Myocyte (in vitro differentiated cells): Measurements from ENCODE around the gene TPM2. TPM values are rescaled to one million over a fixed set of nuclear protein-coding genes. Genes with fewer than 3 reads are reported as not detected.

Experiments
- DNase-seq: peaks from one replicate; pipeline ENCODE4 v3.0.0-alpha.2; 2012; ENCODE audit warnings: low read depth
- total RNA-seq: library from RNA; depleted of rRNA; stranded (reverse); fragments of >200 nt; gene quantifications from 2 replicates; pipeline ENCODE4 v1.2.3, GENCODE V29; 2014

Gene TPM2
- total RNA-seq, 1 donor from 2014 or later = 13,583 TPM

GRCh38 chr9:35718721-35719511, 29.2 kb upstream of the TPM2 start:
- DNase-seq = no peak

- peak; percentile 56 for DNase-seq
Observed at GRCh38 chr9:35717132-35717870, 27.6 kb upstream of the TPM2 start.

DNA sequence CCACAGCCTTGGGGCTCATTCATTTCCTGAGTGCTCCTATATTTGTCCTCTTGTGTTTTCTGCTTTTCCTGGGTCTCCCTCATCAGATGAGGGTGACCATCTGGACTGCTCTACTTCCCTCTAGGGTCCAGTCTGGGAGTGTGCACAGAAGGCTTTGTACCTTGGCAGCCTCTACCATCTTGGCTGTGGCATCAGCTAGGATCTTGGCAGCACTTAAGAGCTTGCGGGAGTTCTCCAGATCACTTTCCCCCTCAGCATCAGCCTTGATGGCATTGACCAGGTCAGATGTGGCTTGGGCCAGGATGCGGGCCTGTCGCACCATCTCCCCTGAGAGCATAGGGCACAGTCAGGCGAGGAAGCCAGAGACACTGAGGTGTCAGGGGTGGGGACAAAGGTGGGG, 26.5 kb upstream of the TPM2 start:
- no peak for DNase-seq

DNA sequence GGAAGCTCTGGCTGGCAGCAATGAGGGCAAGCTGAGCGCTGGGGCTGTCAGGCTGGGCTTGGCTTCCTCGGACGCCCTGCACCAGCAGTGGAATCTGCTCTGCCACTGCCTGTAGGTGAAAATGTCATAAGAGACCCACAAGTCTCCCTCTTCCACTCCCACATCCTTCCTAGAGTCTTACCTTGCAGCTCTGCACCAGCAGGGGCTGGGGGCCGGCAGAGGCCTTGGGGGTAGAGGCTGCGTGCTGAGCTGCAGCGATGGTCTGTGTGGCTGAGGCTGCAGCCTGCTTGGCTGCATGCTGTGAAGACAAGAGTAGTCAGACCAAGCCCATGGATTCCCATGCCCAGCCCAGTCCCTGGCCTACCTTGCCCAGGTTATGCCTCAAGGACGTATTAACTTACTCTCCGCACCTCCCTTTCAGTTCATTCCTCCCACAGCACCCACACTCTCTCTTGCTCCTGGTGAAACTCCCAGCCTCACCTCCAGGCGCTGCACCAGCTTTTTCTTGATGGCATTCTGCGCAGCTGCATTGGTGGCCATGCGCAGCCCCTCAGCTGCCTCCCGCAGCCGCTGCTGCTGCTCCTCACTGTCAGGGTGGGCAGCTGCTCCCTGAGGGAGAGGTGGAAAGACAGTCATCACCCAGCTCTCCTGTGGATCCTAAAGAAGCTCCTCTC, 25.0 kb upstream of the TPM2 start:
- DNase-seq = no peak

- no peak for DNase-seq
Observed at GRCh38 chr9:35714123-35714522, 24.4 kb upstream of the TPM2 start.

DNA sequence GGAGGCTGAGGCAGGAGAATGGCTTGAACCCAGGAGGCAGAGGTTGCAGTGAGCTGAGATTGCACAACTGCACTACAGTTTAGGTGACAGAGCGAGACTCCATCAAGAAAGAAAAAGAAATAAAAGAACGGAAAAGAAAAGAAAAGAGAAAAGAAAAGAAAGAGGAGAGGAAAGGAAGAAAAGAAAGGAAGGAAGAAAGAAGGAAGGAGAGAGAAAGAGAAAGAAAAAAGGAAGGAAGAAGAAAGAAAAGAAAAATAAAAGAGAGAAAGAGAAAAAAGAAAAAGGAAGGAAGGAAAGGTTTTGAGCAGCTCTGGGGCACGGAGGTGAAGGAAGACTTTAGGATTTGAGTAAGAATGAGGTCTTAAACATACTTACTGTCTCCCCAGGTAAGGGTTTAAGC, 23.9 kb upstream of the TPM2 start:
- no peak for DNase-seq

- no peak for DNase-seq
Observed at GRCh38 chr9:35712762-35713400, 23.2 kb upstream of the TPM2 start.

DNA sequence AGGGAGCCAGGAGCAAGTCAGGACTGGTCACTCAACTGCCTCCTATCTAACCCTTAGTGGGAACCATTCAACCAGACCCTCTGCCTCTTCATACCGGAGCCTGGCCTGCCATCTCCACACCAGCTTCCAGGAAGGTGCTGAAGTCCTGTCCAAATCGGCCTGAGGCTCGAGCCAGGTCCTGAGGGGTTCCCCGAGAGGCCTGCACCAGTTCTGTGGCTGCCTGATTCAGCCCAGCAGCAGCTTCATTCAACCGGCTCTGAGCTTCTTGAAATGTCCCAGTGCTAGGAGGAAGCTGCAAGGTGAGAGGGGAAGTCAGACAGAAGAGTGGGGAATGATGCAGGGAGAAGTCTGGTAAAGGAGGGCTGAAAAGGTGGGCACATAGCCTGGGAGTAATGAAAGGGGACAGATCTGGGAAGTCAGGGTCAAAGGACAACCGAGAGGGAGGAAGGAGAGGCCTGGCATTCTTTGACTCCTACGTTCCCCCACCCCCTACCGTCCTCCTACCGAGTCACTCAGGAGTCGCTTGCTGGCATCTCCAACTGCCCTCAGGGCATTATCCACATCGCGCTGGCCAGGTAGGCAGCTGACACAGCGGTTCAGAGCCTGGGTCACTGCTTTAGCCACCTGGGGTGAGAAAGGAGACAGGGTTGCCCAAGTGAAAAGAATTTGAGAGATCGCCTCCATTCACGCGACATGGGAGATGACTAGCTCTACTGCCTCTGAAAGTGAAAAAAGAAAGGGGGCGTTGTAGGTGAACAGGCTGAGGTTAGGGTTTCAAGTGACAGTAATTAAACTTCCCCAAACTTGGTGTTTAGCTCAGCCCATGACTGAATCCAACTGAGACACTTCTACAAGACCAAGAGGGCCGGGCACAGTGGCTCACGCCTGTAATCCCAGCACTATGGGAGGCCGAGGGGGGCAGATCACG, 22.0 kb upstream of the TPM2 start:
- DNase-seq = no peak

- no peak for DNase-seq
Observed at GRCh38 chr9:35710818-35711500, 21.2 kb upstream of the TPM2 start.

GRCh38 chr9:35708146-35708545, 18.4 kb upstream of the TPM2 start:
- no peak for DNase-seq

GRCh38 chr9:35706951-35707350, 17.2 kb upstream of the TPM2 start:
- DNase-seq = no peak

- DNase-seq = no peak
Observed at GRCh38 chr9:35705836-35706430, 16.2 kb upstream of the TPM2 start.

DNA sequence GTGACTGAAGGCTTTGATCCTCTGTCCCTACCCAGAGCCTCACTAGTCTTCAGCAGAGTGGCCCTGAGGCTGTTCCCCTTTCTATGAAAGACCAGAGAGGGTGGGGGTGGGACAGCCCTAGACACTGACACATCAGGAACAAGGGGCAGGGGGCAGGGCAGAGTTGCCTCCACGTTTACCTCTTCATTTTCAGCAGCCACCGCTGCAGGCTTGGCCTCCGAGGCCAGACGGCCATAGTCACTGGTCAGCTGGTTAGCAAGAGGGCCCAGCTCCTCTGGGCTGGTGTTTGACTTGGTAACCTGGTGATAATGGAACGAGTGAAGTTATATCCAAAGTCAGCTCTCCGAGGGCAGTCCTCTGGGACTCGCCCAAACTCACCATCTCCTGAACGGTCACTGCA, 15.6 kb upstream of the TPM2 start:
- DNase-seq = no peak

GRCh38 chr9:35703906-35704672, 14.4 kb upstream of the TPM2 start:
- no peak for DNase-seq

- DNase-seq = no peak
Observed at GRCh38 chr9:35702696-35703095, 13.0 kb upstream of the TPM2 start.

DNA sequence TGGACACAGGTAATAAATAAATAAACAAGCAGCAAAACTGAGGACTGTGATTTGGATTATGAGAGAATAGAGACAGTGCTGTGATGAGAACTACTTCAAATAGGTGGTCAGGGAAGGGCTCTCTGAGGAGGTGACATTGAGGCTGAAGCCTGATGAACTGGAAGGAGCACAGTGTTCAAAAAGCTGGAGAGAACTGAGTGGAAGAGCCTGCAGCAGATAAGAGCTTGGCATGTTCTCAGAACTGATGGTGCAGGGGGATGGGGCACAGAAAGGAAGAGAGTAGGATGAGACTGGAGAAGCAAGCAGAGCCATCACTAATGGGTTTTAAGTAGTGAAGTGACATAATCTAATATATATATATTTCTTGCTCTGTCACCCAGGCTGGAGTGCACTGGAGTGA, 11.2 kb upstream of the TPM2 start:
- DNase-seq = no peak

- no peak for DNase-seq
Observed at GRCh38 chr9:35700031-35700430, 10.3 kb upstream of the TPM2 start.

DNA sequence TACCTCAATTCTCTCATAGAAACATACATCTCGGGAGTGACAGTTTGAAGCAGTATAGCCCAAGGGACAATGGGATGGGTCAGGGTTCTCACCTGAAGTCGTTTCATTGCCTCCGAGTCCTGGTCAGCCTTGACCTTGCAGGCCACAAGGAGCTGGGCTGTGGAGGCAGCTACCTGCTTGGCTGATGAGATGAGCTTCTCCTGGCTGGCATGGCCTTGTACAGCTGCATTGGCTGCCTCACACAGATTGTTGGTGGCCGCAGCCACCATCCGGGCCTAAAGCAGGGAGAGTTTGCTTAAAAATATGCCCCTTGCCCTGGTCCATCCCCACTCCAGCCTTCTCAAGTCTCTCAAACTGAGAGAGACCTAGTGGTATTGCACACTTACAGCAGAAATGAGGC, 8.5 kb upstream of the TPM2 start:
- no peak for DNase-seq

DNA sequence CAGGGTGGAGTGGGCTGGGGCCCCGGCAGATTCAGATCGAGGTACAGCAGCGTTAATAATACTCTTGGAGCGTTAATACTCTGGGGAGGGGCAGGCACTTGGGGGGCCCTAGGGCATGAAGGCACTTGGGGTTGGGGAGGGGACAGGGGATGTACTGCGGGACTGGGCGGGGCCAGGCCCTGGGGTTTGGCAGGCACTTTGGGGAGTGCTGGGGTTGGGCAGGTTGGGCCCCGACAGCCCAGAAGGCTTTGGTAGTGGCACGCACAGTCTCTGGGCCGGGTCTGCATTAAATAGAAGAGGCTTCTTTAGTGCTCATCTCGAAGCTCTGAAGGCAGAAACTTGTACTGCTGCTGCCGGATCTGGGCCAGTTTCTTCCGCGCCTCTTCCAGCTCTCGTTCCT, 7.8 kb upstream of the TPM2 start:
- DNase-seq = no peak
